Karpas-422 (cell line): Measurements from ENCODE around the gene OR10H4. TPM values are rescaled to one million over a fixed set of nuclear protein-coding genes. Genes with fewer than 3 reads are reported as not detected.
"Not testable (repeated sequence)": the region's sequence is repeated elsewhere in the genome, so short reads cannot be mapped to it uniquely, and the experiment has no call there.

Experiments used
- DNase-seq: peaks from one replicate; pipeline ENCODE4 v3.0.0-alpha.2; 2015
- H2AFZ ChIP-seq: fragments of 200-600 bp; sonication (generic); 2 replicates; pipeline ENCODE4 v1.6.1; 2014; ENCODE audit warnings: antibody characterized with exemption, low read length, mixed read lengths
- H3K27ac ChIP-seq: fragments of 200-600 bp; sonication (generic); 2 replicates; pipeline ENCODE4 v1.5.1; 2014; ENCODE audit warnings: mild to moderate bottlenecking, low read length, moderate library complexity
- H3K27me3 ChIP-seq: fragments of 200-600 bp; sonication (generic); 2 replicates; pipeline ENCODE4 v1.6.1; 2014; ENCODE audit warnings: low read length, mixed read lengths
- H3K36me3 ChIP-seq: fragments of 200-600 bp; sonication (generic); 2 replicates; pipeline ENCODE4 v1.6.1; 2014; ENCODE audit warnings: low read length, mixed read lengths; ENCODE audit not compliant: insufficient read depth
- H3K4me1 ChIP-seq: fragments of 200-600 bp; sonication (generic); 2 replicates; pipeline ENCODE4 v1.6.1; 2014; ENCODE audit warnings: mild to moderate bottlenecking, low read length, mixed read lengths
- H3K4me2 ChIP-seq: fragments of 200-600 bp; sonication (generic); 2 replicates; pipeline ENCODE4 v1.6.1; 2014; ENCODE audit warnings: low read length, low read depth, mild to moderate bottlenecking; ENCODE audit not compliant: poor library complexity, severe bottlenecking
- H3K4me3 ChIP-seq: fragments of 200-600 bp; sonication (generic); 2 replicates; pipeline ENCODE4 v1.5.1; 2014; ENCODE audit warnings: mild to moderate bottlenecking, antibody characterized with exemption, low read length, mixed read lengths
- H3K79me2 ChIP-seq: fragments of 200-600 bp; sonication (generic); 2 replicates; pipeline ENCODE4 v1.6.1; 2014; ENCODE audit warnings: mild to moderate bottlenecking, low read length, mixed read lengths
- H3K9ac ChIP-seq: fragments of 200-600 bp; sonication (generic); 2 replicates; pipeline ENCODE4 v1.6.0; 2014; ENCODE audit warnings: low read length
- H3K9me2 ChIP-seq: fragments of 200-600 bp; sonication (generic), shearing (Covaris generic); replicated peaks from 2 replicates; pipeline ENCODE4 v1.6.0; 2014; ENCODE audit warnings: mild to moderate bottlenecking, low read length, moderate library complexity; ENCODE audit not compliant: insufficient read depth
- H3K9me3 ChIP-seq: fragments of 300-700, 200-600 bp; sonication (generic); 2 replicates; pipeline ENCODE4 v1.6.1; 2014; ENCODE audit warnings: low read length, mixed read lengths
- H4K20me1 ChIP-seq: fragments of 200-600 bp; sonication (generic); 2 replicates; pipeline ENCODE4 v1.6.1; 2014; ENCODE audit warnings: mild to moderate bottlenecking, antibody characterized with exemption, low read length, low read depth; ENCODE audit not compliant: insufficient read depth
- total RNA-seq: library from RNA; depleted of rRNA; stranded (reverse); fragments of >200 nt; shearing (Covaris generic); gene quantifications from 2 replicates; pipeline ENCODE4 v1.2.3, GENCODE V29; 2014; ENCODE audit warnings: low replicate concordance

OR10H4 gene
- total RNA-seq, 1 experiment from 2014 or later: not detected

GRCh38 chr19:15962319-15962718 is 13.5 kb downstream of the OR10H4 start:
- no peaks in the 10 kb centered on the region for H3K36me3 ChIP-seq
- H3K4me1 ChIP-seq: no peaks in the 10 kb centered on the region
- H2AFZ ChIP-seq: no peak overlapping the region
- 0 out of 2 replicates have a peak, but pooled peaks cover 4% of the 10 kb centered on the region for H3K27me3 ChIP-seq
- H3K79me2 ChIP-seq: no peaks in the 10 kb centered on the region
- H3K4me2 ChIP-seq: no peak overlapping the region
- H3K9ac ChIP-seq: no peak overlapping the region
- no peaks in the 10 kb centered on the region for H3K9me2 ChIP-seq
- no peak overlapping the region for H3K4me3 ChIP-seq
- DNase-seq: no peak
- H3K9me3 ChIP-seq: no peaks in the 10 kb centered on the region
- no peak overlapping the region for H3K27ac ChIP-seq
- no peaks in the 10 kb centered on the region for H4K20me1 ChIP-seq

- Histone ChIP-seq H3K27ac (no peak overlapping the region), H3K79me2 (no peaks in the 10 kb centered on the region), H3K4me2 (no peak overlapping the region), H4K20me1 (no peaks in the 10 kb centered on the region), H3K9ac (no peak overlapping the region), H3K4me3 (no peak overlapping the region), H3K9me2 (no peaks in the 10 kb centered on the region), H3K27me3 (0 out of 2 replicates have a peak, but pooled peaks cover 4% of the 10 kb centered on the region), H3K4me1 (no peaks in the 10 kb centered on the region), H3K9me3 (no peaks in the 10 kb centered on the region), H2AFZ (no peak overlapping the region), H3K36me3 (no peaks in the 10 kb centered on the region)
- no peak for DNase-seq
These were observed 15.4 kb downstream of the OR10H4 start for GRCh38 chr19:15964231-15964630.

- Histone ChIP-seq H3K79me2 (no peaks in the 10 kb centered on the region), H3K36me3 (no peaks in the 10 kb centered on the region), H3K4me2 (no peak overlapping the region), H4K20me1 (no peaks in the 10 kb centered on the region), H3K4me1 (no peaks in the 10 kb centered on the region), H3K9me2 (no peaks in the 10 kb centered on the region), H3K27me3 (no peaks in the 10 kb centered on the region), H2AFZ (no peak overlapping the region), H3K9me3 (no peaks in the 10 kb centered on the region), H3K27ac (no peak overlapping the region), H3K9ac (no peak overlapping the region), H3K4me3 (no peak overlapping the region)
- peak; percentile 43 for DNase-seq
These were observed 22.5 kb downstream of the OR10H4 start for GRCh38 chr19:15971224-15971780.

- not testable (repeated sequence) for H3K4me1 ChIP-seq, H3K27ac ChIP-seq, H3K9ac ChIP-seq, H3K27me3 ChIP-seq, H3K9me3 ChIP-seq, H3K36me3 ChIP-seq, H3K79me2 ChIP-seq, H3K4me3 ChIP-seq, H4K20me1 ChIP-seq, DNase-seq, H3K4me2 ChIP-seq, H3K9me2 ChIP-seq, H2AFZ ChIP-seq
These were observed 23.2 kb downstream of the OR10H4 start for GRCh38 chr19:15972043-15972442.

- no peak overlapping the region for H3K27ac ChIP-seq
- no peak overlapping the region for H3K4me2 ChIP-seq
- no peak overlapping the region for H3K9ac ChIP-seq
- no peak overlapping the region for H2AFZ ChIP-seq
- no peaks in the 10 kb centered on the region for H3K27me3 ChIP-seq
- no peaks in the 10 kb centered on the region for H3K9me2 ChIP-seq
- H3K9me3 ChIP-seq: no peaks in the 10 kb centered on the region
- H3K4me1 ChIP-seq: peaks cover 5% of the 10 kb centered on the region
- H3K36me3 ChIP-seq: no peaks in the 10 kb centered on the region
- no peak overlapping the region for H3K4me3 ChIP-seq
- no peak for DNase-seq
- no peaks in the 10 kb centered on the region for H3K79me2 ChIP-seq
- H4K20me1 ChIP-seq: no peaks in the 10 kb centered on the region
These were observed 26.0 kb downstream of the OR10H4 start for GRCh38 chr19:15974856-15975255.

GRCh38 chr19:15976836-15977689 is 28.3 kb downstream of the OR10H4 start:
- Histone ChIP-seq H3K4me3 (no peak overlapping the region), H3K36me3 (no peaks in the 10 kb centered on the region), H3K79me2 (no peaks in the 10 kb centered on the region), H4K20me1 (no peaks in the 10 kb centered on the region), H3K9me2 (no peaks in the 10 kb centered on the region), H3K4me1 (peaks cover 5% of the 10 kb centered on the region), H3K27ac (no peak overlapping the region), H3K9ac (no peak overlapping the region), H3K27me3 (no peaks in the 10 kb centered on the region), H3K4me2 (no peak overlapping the region), H3K9me3 (no peaks in the 10 kb centered on the region), H2AFZ (no peak overlapping the region)
- no peak for DNase-seq

GRCh38 chr19:15977690-15978089 is 28.9 kb downstream of the OR10H4 start:
- H3K9me2 ChIP-seq: no peaks in the 10 kb centered on the region
- no peaks in the 10 kb centered on the region for H3K9me3 ChIP-seq
- H4K20me1 ChIP-seq: no peaks in the 10 kb centered on the region
- H3K36me3 ChIP-seq: no peaks in the 10 kb centered on the region
- peaks cover 5% of the 10 kb centered on the region for H3K4me1 ChIP-seq
- no peaks in the 10 kb centered on the region for H3K79me2 ChIP-seq
- H2AFZ ChIP-seq: no peak overlapping the region
- H3K9ac ChIP-seq: no peak overlapping the region
- H3K27me3 ChIP-seq: no peaks in the 10 kb centered on the region
- H3K27ac ChIP-seq: no peak overlapping the region
- H3K4me2 ChIP-seq: no peak overlapping the region
- no peak overlapping the region for H3K4me3 ChIP-seq
- DNase-seq: no peak

GRCh38 chr19:15979293-15979692 is 30.5 kb downstream of the OR10H4 start:
- Histone ChIP-seq H3K4me1 (peaks cover 5% of the 10 kb centered on the region), H3K79me2 (no peaks in the 10 kb centered on the region), H3K9me2 (no peaks in the 10 kb centered on the region), H3K36me3 (no peaks in the 10 kb centered on the region), H2AFZ (no peak overlapping the region), H3K9ac (no peak overlapping the region), H3K27ac (no peak overlapping the region), H3K4me3 (no peak overlapping the region), H3K9me3 (no peaks in the 10 kb centered on the region; the same call in 1 of the 2 replicates), H3K27me3 (no peaks in the 10 kb centered on the region), H3K4me2 (no peak overlapping the region), H4K20me1 (no peaks in the 10 kb centered on the region)
- DNase-seq: no peak
